Stimulated activated CD8-positive, alpha-beta memory T cell treated with anti-CD3 and anti-CD28 coated beads, Interleukin-2, amount 100 ng/mL, for 48 hours (primary cell): ENCODE results near the gene P2RY14.

Experiments
- DNase-seq, 2 donors: peaks; one replicate each; pipeline ENCODE4 v3.0.0-alpha.2; 2020; ENCODE audit warnings: low read depth in 2 of 2

Gene P2RY14

DNA sequence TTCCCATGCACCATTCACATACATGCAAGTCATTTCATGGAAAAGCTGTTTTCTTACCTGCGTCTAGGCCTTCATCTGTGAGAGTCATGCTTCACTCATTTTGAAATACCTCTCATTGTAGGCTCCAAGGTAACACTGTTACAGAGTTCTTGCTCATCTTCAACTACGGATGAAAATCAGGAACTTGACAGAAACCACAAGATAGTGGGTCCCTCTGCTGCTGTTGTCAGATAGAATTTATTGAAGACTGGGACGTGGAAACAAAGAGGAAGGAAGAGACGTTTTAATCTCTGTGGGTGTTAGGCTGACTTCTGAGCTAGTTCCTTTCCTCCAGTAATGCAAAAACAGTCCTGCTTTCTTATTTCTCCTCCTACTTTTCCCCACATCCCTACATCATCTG lies at the start of gene P2RY14:
P2RY14 (minus strand) TSS at position 313 of the 400 bp plus-strand sequence. CDS start 64,226 bp downstream, outside the sequence.
- no peak for DNase-seq

DNA sequence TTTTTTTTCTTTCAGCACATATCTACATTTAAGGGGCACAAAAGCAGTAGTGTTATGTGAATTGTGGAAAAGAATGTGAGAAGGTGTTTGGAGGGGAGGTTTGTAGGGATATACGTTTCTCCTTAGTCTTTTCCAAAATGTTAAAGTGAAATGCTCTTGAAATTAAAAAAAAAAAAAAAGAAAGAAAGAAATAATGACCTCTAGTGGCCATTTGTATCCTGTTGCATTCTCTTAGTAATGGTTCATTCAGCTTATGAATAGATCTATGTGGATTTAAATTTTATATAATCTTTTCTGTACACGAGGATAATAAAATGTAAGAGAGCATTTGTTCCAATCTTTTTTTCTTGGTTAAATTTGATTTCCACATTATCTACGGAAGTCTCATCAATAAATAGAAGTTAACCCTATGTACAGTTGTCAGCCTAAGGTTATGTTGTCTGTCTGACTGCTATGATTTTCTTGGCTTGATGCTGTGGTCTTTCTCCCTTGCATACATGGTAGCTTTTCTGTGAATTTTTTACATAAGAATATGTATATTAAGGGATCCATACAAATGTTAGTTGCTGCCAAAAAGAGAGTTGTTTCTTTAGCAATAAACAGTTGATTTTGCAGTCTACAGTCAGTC lies 49.3 kb upstream of the P2RY14 start:
- no peak for DNase-seq

GRCh38 chr3:151322511-151322910 lies 44.2 kb upstream of the P2RY14 start:
- no peak for DNase-seq

GRCh38 chr3:151321526-151321925 lies 43.2 kb upstream of the P2RY14 start:
- no peak for DNase-seq

- DNase-seq: no peak
Measured at GRCh38 chr3:151320131-151320530, 41.8 kb upstream of the P2RY14 start.

- DNase-seq: no peak
Measured at GRCh38 chr3:151319628-151320027, 41.3 kb upstream of the P2RY14 start.

DNA sequence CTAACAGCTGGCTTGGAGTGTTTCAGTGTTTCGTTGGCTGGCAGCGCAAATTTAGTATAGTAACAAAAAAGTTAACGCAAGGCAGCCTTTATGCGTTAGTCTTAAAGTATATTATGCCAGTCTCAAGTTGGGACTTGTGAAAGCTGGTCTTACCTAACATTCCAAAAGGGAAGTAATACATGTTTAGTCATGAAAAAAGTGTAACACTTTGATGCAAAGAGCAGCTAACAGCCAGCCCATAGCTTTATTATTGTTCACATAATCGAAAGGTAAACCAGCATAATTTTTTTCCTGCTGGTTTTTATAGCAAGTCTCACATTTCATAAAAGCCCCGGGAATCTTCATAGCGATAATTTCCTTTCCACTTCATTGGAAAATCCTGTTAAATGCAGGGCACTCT lies 40.6 kb upstream of the P2RY14 start:
- no peak for DNase-seq

DNA sequence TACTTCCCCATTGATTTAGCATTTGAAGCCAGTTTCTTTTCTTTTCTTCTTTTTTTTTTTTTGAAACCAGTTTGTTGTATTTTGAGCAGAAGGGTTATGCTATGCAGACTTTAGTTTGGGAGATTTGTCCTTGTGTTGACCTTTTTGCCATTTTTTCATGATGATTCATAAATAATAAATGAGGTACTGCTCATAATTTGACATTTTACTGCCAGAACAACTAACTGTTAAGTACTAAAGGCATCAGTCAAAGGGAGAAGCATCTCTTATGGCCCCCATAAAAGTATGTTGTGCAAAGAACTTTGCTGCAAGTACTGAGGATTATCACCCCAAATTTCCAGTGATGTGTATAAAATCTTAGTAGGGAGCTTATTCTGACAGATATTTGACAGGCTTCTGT lies 40.0 kb upstream of the P2RY14 start:
- DNase-seq: no peak

DNA sequence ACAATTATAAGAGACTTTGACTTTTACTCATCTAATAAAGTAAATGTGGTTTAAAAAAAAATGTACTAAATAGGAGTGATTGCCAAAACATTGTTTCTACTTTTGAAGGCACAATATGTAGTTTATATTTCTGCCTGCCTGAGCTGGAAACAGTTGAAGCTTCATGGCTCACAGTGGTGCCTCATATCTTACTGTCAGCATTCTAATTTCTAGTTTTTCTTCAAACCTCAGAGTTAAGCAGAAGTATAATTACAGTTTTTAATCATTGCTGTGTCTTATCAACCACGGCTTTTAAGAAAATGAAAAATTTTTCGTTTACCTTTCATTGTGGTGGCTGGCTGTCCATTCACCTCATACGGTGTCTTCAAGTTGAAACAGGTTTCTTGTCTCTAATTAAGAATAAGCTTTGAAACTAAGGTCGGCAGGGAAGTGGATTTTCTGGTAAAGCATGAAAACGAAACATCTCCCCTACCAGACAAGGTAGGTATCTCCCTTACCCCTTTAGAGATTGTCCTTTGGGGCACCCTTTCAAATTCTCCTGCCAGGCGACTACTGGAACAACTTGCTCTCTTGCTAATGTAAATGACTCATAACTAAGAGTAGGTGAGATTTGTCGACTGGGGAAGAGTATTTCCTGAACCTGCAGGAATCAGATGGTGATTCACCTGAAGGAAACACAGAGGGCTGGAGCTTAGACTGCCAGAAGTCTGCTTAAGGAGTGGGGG lies 38.1 kb upstream of the P2RY14 start, which contains the start of gene GPR87:
GPR87 (minus strand) TSS at position 554 of the 725 bp plus-strand sequence. CDS start 16,720 bp downstream, outside the sequence.
- no peak for DNase-seq

DNA sequence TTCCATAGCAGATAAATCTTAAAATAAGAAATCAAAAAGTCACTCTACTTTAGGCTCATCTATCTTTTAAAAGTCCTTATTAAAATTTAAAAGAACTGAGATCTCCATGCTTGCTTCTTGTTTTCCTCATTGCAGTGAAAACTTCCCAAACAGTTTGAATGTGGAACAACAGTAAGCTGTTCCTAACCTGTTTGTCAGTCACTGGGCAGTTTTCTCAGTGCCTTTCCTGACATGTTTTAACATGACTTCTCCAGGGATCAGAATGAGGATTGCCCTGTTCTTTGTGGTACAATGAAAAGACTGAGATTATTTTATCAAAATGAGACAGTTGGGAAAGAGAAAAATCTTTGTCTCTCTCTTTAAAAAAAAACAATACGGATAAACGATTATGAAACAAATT lies 37.5 kb upstream of the P2RY14 start:
- no peak for DNase-seq

DNA sequence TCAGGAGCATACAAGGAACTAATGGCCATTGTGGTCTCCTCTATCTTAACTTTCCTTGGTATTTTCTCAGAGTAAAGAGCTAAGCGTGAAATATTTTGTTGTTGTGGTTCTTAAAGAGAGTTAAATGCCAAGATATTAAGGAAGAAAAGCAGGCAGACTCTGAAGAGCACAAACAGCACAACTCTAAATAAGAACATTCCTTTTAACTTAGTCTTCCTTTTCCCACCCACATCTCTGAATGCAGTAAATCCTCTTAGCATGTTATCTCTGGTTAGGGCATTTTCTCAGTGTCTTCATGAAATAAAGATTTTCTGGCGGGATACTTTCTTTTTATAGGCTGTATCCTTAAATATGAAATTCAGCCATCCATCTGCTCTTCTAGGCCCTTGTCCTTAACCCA lies 36.8 kb upstream of the P2RY14 start:
- no peak for DNase-seq

DNA sequence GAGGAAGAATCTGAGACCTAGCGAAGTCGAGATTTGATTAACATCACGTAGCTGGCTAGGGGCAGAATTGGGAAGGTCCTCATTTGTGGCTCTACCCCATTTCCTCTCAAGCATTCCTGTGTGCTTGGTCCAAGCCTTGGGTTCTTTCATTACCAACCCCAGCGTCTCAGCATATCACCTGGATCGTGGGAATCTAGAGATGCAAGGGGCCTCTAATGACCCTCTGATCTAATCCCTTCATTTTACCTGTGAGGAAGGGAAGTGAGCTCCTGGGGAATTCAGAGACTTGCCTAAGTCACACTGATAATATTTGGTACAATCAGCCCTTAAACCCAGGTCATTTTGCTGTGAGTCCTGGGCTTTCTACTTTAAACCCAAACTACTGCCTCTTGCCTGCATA lies 36.3 kb upstream of the P2RY14 start:
- DNase-seq: no peak

DNA sequence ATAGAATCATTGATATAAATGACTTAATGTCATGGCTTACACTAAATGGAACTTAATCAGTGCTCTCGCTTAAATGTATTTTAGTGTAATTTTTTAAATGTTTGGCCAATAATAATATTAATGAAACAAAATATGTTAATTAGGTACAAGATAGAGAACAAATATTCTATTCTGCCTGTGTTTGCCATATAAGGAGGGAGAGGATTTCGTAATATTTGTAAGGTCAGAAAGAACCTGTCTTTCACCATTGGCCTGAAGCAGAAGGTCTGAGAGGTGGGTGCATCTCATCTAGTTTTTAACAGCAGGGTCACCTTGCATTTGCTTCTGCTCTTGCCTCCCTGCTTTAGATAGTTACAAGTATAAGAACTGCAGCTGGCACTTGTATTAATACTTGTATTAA lies 35.8 kb upstream of the P2RY14 start:
- no peak for DNase-seq

GRCh38 chr3:151312972-151313371 lies 34.6 kb upstream of the P2RY14 start:
- DNase-seq: no peak

GRCh38 chr3:151309566-151309965 lies 31.2 kb upstream of the P2RY14 start:
- DNase-seq: no peak

GRCh38 chr3:151307583-151308488 lies 29.5 kb upstream of the P2RY14 start:
- no peak for DNase-seq

DNA sequence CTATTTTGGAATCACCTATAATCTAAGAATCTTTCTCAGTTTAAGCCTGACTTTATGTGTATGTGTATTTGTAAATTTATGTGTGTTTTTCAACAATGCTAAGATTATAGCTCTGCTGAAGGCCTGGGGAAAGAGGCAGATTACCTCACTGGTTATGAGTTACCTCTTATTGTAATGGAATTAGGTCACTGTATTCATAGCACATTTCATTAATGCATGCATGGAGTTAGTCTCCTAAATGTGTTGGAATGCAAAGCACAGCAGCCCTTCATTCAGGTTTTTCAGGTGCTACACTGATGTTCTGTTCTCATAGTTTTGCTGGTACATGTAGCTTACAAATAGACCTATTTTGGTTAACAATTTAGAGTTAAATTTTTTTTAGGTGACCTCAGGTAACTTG lies 28.8 kb upstream of the P2RY14 start:
- DNase-seq: no peak

- DNase-seq: no peak
Measured at GRCh38 chr3:151306168-151306810, 27.9 kb upstream of the P2RY14 start.

- DNase-seq: no peak
Measured at GRCh38 chr3:151305775-151306151, 27.4 kb upstream of the P2RY14 start.

DNA sequence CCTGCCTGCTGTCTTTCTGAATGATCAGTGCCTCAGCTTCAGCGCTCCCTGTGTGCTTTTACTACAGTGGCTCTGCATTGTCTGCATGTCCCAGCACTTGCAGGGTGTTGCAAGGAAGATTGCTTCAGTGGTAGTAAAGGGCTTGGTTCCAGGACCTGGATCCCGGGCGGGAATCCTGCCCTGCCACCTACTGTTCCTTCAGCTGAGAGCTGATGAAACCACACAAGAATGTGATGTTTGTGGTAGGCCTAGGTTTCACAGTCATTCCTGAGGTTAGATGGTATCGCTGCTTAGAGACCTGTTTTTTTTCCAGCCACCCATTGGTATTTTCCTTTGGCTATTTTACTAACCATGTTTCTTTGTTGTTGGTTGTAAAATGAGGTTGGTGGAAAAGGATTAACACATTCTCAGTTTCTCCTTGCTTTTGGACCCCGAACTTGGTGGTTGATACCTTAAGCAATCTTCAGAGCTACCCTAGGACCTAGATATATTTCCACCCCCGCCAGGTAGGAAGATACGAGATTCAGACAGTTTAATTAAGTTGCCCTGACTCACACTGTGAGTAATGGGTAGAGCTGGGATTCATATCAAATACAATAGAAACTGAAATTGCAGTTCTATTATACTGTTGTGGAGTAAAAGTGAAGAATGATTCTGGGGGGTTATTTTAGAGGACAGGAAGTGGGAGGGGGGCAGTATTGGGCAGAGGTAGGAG lies 26.9 kb upstream of the P2RY14 start:
- DNase-seq: no peak

DNA sequence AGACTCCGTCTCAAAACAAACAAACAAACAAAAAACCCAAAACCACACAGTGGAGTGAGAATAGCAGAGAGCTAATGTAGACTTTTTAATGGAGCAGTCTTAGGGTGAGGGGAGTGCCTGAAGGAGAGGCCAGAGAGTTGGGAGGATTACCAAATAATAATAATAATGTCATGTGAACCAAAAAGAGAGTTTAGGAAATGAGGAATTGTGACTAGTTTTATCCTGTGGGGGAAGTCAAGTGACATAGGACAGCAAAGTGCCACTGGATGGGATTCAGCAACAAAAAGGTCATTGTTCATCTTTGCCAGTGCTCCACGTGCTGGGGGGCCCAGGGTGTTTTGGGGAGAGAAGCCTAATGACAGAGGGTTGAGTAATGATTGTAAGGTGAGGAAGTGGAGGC lies 25.4 kb upstream of the P2RY14 start:
- DNase-seq: no peak
